ENCODE data around the gene AGTR2.

DNA sequence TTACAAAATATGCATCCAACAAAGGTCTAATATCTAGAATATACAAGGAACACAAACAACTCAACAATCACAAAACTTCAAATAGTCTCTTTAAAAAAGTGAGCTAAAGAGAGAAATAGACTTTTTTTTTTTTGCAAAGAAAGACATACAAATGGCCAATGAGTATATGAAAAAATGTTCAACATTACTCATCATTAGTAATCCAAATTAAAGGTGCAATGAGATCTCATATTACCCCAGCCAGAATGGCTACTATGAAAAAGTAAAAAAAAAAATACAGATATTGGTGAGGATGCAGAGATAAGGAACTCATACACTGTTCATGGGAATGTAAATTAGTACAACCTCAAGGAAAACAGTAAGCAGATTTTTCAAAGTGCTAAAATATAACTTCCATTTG, 24.1 kb downstream of the AGTR2 start:
- TF ChIP-seq, protein P1, sequence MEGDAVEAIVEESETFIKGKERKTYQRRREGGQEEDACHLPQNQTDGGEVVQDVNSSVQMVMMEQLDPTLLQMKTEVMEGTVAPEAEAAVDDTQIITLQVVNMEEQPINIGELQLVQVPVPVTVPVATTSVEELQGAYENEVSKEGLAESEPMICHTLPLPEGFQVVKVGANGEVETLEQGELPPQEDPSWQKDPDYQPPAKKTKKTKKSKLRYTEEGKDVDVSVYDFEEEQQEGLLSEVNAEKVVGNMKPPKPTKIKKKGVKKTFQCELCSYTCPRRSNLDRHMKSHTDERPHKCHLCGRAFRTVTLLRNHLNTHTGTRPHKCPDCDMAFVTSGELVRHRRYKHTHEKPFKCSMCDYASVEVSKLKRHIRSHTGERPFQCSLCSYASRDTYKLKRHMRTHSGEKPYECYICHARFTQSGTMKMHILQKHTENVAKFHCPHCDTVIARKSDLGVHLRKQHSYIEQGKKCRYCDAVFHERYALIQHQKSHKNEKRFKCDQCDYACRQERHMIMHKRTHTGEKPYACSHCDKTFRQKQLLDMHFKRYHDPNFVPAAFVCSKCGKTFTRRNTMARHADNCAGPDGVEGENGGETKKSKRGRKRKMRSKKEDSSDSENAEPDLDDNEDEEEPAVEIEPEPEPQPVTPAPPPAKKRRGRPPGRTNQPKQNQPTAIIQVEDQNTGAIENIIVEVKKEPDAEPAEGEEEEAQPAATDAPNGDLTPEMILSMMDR (IDR thresholded peaks at IDR 0.05), result no peak
- TF ChIP-seq POLR2AphosphoS5 (IDR thresholded peaks at IDR 0.05), result no peak
